Upper lobe of left lung (tissue), 4 donors: Measurements from ENCODE around the gene LDAH.

ENCODE experiments used
- CTCF ChIP-seq, 6 experiments: fragments of 450-650 bp in 4 of 6; fragments of 200-600 bp in 2 of 6; sonication (generic) in 2 of 6; IDR thresholded peaks; one replicate each; pipeline ENCODE4 v1.5.1; 2016 to 2019; ENCODE audit warnings: antibody characterized with exemption in 6 of 6
- EP300 ChIP-seq, 4 donors: sonication (generic); formaldehyde crosslinking; IDR thresholded peaks; one replicate each; pipeline ENCODE4 v1.5.1; 2017; ENCODE audit warnings: antibody characterized with exemption in 4 of 4, control low read depth in 2 of 4
- POLR2A ChIP-seq, 4 donors: fragments of 450-650 bp; IDR thresholded peaks; one replicate each; pipeline ENCODE4 v1.5.1; 2016 to 2017; ENCODE audit warnings: antibody characterized with exemption in 4 of 4, mild to moderate bottlenecking in 2 of 4
- POLR2AphosphoS5 ChIP-seq, 2 donors: sonication (generic); formaldehyde crosslinking; IDR thresholded peaks; one replicate each; pipeline ENCODE4 v1.5.1; 2017; ENCODE audit warnings: antibody characterized with exemption in 2 of 2

- TF ChIP-seq CTCF (IDR thresholded peaks at IDR 0.05), result no peak
- TF ChIP-seq EP300 (IDR thresholded peaks at IDR 0.05), result no peak
- TF ChIP-seq POLR2A (IDR thresholded peaks at IDR 0.05), result no peak
- TF ChIP-seq POLR2AphosphoS5 (IDR thresholded peaks at IDR 0.05), result no peak
These were observed 182.3 kb downstream of the LDAH start for GRCh38 chr2:20640411-20641122.
